K562 (cell line): ENCODE measurements around the gene PCCA. TPM values are rescaled to one million over a fixed set of nuclear protein-coding genes. Genes with fewer than 3 reads are reported as not detected.

Experiments used
- BMI1 ChIP-seq: fragments of 150-350 bp; IDR thresholded peaks from 2 replicates; pipeline ENCODE4 v1.6.1; 2014; ENCODE audit warnings: low read length
- FOSL1 ChIP-seq: fragments of 200-800 bp; sonication (Bioruptor generic); conservative IDR thresholded peaks from 2 replicates; pipeline ENCODE4 v1.6.1; 2016; ENCODE audit warnings: missing genetic modification characterization, missing compliant biosample characterization
- MAFF ChIP-seq: IDR thresholded peaks from 2 replicates; pipeline ENCODE4 v1.6.1; 2012; ENCODE audit warnings: low read length, improper control_type of control experiment
- MYBL2 ChIP-seq, 2 experiments: fragments of 450-650 bp in 1 of 2; sonication (generic) in 1 of 2; formaldehyde crosslinking in 1 of 2; IDR thresholded peaks; 2 replicates each; pipeline versions ENCODE4 v1.6.1 to v1.8.1; 2017 to 2022; ENCODE audit warnings: borderline replicate concordance in 1 of 2, inconsistent platforms in 1 of 2, low read depth in 1 of 2, mild to moderate bottlenecking in 1 of 2, missing genetic modification reagents in 1 of 2, moderate library complexity in 1 of 2
- TEAD2 ChIP-seq: fragments of 450-650 bp; IDR thresholded peaks from 2 replicates; pipeline ENCODE4 v1.6.1; 2016; ENCODE audit warnings: missing genetic modification characterization, control low read depth, missing compliant biosample characterization
- ZEB2 ChIP-seq: fragments of 450-650 bp; IDR thresholded peaks from 2 replicates; pipeline ENCODE4 v1.6.1; 2016
- polyA plus RNA-seq, 8 experiments: library from polyadenylated mRNA; depleted of rRNA in 4 of 8; stranded (reverse) in 5 of 8; unstranded in 3 of 8; fragments of >200 nt; fragmentation: Nextera tagmentation in 2 of 8; fragmentation: Illumina TruSeq in 1 of 8; extraction: Ambion mirVana in 2 of 8; extraction: Trizol in 1 of 8; gene quantifications; 2 replicates each; pipeline versions ENCODE4 v1.2.1 to v1.2.3, GENCODE V29; 2011 to 2014; ENCODE audit warnings: inconsistent platforms in 1 of 8, missing spikeins in 1 of 8
- total RNA-seq, 7 experiments: library from RNA; depleted of rRNA in 6 of 7; stranded (reverse); fragments of >200 nt in 6 of 7; fragmentation: Illumina TruSeq in 2 of 7; extraction: Trizol in 2 of 7; gene quantifications; 2 replicates each; pipeline versions ENCODE4 v1.2.1 to v1.2.3, GENCODE V29; 2011 to 2021; ENCODE audit warnings: low replicate concordance in 1 of 7
- TF ChIP-seq, protein P1 (sequence below), 2 experiments: fragments of 450-650 bp; IDR thresholded peaks; 2 replicates each; pipeline ENCODE4 v1.6.1; 2016; ENCODE audit warnings: mild to moderate bottlenecking in 2 of 2, borderline replicate concordance in 1 of 2, low read depth in 1 of 2, moderate library complexity in 1 of 2

The PCCA gene
- total and polyA plus RNA-seq, 9 of the 15 experiments (the other 6 are each of a cell fraction or from before 2014, with no cell fraction given): 5.2 to 14.1 (median 9.7) TPM

DNA sequence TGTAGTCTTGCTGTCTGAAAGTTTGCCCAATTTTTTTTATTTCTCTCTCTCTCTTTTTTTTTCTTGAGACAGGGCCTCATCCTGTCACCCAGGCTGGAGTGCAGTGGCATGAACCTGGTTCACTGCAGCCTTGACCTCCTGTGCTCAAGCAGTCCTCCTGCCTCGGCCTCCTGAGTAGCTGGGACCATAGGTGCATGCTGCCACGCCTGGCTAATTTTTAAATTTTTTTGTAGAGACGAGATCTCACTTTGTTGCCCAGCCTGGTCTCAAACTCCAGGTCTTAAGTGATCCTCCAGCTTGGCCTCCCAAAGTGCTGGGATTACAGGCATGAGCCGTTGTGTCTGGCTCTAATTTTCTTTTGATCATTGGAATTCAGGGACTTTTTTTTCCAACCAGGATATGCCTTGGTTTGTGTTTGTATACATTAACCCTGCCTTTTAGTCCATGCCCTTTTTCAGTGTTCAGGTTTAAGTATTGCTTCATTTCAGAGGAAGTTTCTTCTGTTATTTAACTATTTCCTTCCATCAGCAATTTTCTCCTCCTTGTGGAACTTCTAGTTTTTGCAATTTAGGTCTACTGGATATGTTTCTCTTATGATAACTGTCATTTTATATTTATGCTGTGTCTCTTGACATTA, 201.4 kb downstream of the PCCA start (continued):
- TF ChIP-seq, protein P1, sequence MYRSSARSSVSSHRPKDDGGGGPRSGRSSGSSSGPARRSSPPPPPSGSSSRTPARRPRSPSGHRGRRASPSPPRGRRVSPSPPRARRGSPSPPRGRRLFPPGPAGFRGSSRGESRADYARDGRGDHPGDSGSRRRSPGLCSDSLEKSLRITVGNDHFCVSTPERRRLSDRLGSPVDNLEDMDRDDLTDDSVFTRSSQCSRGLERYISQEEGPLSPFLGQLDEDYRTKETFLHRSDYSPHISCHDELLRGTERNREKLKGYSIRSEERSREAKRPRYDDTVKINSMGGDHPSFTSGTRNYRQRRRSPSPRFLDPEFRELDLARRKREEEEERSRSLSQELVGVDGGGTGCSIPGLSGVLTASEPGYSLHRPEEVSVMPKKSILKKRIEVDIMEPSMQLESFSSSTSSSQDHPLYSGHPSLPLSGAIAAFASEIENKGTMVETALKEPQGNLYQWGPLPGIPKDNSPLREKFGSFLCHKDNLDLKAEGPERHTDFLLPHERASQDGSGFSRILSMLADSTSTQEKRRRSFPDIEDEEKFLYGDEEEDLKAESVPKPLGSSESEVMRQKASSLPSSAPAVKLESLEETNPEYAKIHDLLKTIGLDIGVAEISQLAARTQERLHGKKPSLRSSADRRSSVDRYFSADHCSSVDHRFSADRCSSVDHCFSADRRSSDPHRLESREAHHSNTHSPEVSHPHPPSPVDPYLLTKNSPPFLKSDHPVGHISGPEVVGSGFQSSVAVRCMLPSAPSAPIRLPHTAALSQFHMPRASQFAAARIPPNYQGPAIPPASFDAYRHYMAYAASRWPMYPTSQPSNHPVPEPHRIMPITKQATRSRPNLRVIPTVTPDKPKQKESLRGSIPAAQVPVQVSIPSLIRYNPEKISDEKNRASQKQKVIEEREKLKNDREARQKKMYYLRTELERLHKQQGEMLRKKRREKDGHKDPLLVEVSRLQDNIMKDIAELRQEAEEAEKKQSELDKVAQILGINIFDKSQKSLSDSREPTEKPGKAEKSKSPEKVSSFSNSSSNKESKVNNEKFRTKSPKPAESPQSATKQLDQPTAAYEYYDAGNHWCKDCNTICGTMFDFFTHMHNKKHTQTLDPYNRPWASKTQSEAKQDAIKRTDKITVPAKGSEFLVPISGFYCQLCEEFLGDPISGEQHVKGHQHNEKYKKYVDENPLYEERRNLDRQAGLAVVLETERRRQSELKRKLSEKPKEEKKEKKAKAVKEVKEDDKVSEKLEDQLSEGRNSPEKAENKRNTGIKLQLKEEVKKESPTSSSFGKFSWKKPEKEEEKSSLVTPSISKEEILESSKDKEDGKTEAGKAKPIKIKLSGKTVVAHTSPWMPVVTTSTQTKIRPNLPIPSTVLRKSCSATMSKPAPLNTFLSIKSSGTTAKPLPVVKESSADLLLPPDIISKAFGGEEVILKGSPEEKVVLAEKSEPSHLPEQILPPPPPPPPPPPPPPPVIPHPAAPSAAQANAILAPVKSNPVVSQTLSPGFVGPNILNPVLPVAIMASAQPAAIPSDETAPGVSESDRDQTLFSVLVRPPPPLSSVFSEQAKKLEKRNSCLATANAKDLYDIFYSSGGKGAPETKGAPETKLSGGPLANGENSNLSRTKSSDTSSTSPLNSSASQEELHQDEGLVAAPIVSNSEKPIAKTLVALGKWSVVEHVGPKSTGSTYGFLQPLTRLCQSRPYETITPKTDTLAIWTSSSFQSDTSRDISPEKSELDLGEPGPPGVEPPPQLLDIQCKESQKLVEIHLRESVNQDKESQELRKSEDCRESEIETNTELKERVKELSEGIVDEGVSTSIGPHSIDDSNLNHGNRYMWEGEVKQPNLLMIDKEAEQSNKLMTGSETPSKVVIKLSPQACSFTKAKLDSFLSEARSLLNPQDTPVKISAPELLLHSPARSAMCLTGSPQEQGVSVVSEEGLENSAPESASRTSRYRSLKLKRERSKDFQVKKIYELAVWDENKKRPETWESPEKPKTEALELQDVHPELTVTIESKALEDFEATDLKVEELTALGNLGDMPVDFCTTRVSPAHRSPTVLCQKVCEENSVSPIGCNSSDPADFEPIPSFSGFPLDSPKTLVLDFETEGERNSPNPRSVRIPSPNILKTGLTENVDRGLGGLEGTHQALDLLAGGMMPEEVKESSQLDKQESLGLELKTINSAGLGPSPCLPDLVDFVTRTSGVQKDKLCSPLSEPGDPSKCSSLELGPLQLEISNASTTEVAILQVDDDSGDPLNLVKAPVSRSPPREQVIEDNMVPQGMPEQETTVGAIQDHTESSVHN (IDR thresholded peaks at IDR 0.05; ENCODE audit: borderline replicate concordance in 1 of 2, low read depth in 1 of 2): no peak
- TF ChIP-seq MAFF (no peak), FOSL1 (tag) (no peak), BMI1 (no peak), TEAD2 (tag) (no peak), MYBL2 (IDR thresholded peaks at IDR 0.05; ENCODE audit: low read depth) (no peak), MYBL2 (CRISPR knock-in tag; IDR thresholded peaks at IDR 0.05; ENCODE audit: borderline replicate concordance) (no peak), ZEB2 (no peak)
